ENCODE measurements around the gene TRMT10B. TPM values are rescaled to one million over a fixed set of nuclear protein-coding genes. Genes with fewer than 3 reads are reported as not detected.

The TRMT10B gene
- total and polyA plus RNA-seq, 10 of the 15 experiments (the other 5 are each of a cell fraction or from before 2014, with no cell fraction given), result 3.7 to 11.7 (median 6.8) TPM

DNA sequence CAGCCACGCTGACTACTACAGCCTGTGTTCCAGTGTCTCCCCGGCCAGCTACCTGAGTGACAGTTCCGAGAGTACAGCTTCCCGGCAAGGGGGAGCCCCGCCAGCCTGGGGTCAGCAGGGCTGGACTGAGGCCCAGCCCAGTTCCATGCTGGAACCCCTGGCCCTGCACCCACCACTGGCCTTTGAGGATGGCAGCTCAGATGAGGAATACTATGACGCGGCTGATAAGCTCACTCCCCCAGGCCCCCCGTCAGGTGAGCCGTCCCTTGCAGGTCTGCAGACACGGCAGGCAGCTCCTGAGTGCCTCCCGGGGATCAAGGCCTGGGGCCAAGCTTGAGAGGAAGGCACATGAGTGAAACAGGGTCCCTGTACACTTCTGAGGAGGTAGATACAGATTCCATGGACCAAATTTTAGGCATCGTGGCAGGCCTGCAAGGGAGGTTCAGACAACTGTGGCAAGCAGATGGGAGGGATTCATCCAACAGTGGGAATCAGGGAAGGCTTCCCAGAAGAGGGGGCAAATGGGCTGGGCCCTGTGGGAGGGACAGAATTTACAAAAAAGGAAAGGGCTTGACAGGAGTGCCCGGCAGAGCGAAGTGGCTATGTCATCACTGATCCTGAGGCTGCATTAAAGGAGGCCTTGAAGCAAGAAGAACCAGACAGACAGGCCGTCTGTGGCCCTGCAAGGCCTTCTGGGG lies 12.8 kb upstream of the TRMT10B start:
- H3K4me2 ChIP-seq (ENCODE audit: control insufficient read depth, insufficient read depth), result no peak overlapping the region
- ChIA-PET POLR2A (no interaction called here), RAD21 (ENCODE audit: unreplicated experiment) (no interaction called here), SMC1A (ENCODE audit: uncharacterized antibody, unreplicated experiment) (no interaction called here), CTCF (no interaction called here)
- H3K27me3 ChIP-seq (replicated peaks in 1 of 2; ENCODE audit: control insufficient read depth in 2 of 2, insufficient read depth in 2 of 2, low read length in 1 of 2), result 0 out of 4 replicates have a peak, but pooled peaks cover 0 to 1% of the 10 kb centered on the region in 2 experiments
- no peak for DNase-seq (ENCODE audit: low read depth, low spot score)
- no peaks in the 10 kb centered on the region for H3K79me2 ChIP-seq (ENCODE audit: control insufficient read depth, insufficient read depth, low read length)
- WGBS (ENCODE audit: insufficient coverage, insufficient replicate concordance, low lambda C conversion rate, missing lambda C conversion rate), result 43% methylated on average over 14 of the region's 15 CpGs
- no peak for ATAC-seq
- no TSS peak for BruUV-seq (replicated peaks)
- no peak overlapping the region for H3K27ac ChIP-seq (ENCODE audit: control insufficient read depth, insufficient read depth)
- TF ChIP-seq POLR2AphosphoS2 (IDR thresholded peaks at IDR 0.05; ENCODE audit: low read depth, low read length) (no peak), RAD21 (IDR thresholded peaks at IDR 0.05; ENCODE audit: insufficient read depth, low read depth, low read length) (no peak), TCF12 (IDR thresholded peaks at IDR 0.05; ENCODE audit: low read depth, low read length) (no peak), NRF1 (conservative IDR thresholded peaks at IDR 0.05; ENCODE audit: low read depth, low read length) (no peak), MEF2A (IDR thresholded peaks at IDR 0.05; ENCODE audit: insufficient read depth, low read depth, low read length) (no peak), HDAC2 (IDR thresholded peaks at IDR 0.05) (no peak)
- TF ChIP-seq, protein P1, sequence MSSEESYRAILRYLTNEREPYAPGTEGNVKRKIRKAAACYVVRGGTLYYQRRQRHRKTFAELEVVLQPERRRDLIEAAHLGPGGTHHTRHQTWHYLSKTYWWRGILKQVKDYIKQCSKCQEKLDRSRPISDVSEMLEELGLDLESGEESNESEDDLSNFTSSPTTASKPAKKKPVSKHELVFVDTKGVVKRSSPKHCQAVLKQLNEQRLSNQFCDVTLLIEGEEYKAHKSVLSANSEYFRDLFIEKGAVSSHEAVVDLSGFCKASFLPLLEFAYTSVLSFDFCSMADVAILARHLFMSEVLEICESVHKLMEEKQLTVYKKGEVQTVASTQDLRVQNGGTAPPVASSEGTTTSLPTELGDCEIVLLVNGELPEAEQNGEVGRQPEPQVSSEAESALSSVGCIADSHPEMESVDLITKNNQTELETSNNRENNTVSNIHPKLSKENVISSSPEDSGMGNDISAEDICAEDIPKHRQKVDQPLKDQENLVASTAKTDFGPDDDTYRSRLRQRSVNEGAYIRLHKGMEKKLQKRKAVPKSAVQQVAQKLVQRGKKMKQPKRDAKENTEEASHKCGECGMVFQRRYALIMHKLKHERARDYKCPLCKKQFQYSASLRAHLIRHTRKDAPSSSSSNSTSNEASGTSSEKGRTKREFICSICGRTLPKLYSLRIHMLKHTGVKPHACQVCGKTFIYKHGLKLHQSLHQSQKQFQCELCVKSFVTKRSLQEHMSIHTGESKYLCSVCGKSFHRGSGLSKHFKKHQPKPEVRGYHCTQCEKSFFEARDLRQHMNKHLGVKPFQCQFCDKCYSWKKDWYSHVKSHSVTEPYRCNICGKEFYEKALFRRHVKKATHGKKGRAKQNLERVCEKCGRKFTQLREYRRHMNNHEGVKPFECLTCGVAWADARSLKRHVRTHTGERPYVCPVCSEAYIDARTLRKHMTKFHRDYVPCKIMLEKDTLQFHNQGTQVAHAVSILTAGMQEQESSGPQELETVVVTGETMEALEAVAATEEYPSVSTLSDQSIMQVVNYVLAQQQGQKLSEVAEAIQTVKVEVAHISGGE (CRISPR knock-in tag; IDR thresholded peaks at IDR 0.05), result no peak
- intact Hi-C loops (cut with micrococcal nuclease; ENCODE audit: unreplicated experiment), result loop anchor here (10.0 kb wide), 1 partner anchor 324 kb away; the partner anchor contains the start of gene SHB
- H3K9me3 ChIP-seq (replicated peaks; ENCODE audit: control insufficient read depth, insufficient read depth, low read length), result no peaks in the 10 kb centered on the region
- H3K4me1 ChIP-seq (ENCODE audit: control insufficient read depth, insufficient read depth, low read length), result no peaks in the 10 kb centered on the region
- H2AFZ ChIP-seq (ENCODE audit: control insufficient read depth, low read depth, low read length), result no peak overlapping the region
- H3K4me3 ChIP-seq, result no peak overlapping the region
- FAIRE-seq, result no peak
- in situ Hi-C loops (cut with MboI), result no loop called here
- H3K36me3 ChIP-seq (ENCODE audit: control insufficient read depth in 2 of 2, insufficient read depth in 2 of 2, low read length in 1 of 2), result no peaks in the 10 kb centered on the region
- H4K20me1 ChIP-seq (ENCODE audit: control insufficient read depth, insufficient read depth), result no peaks in the 10 kb centered on the region
- no peak overlapping the region for H3K9ac ChIP-seq (ENCODE audit: control insufficient read depth, insufficient read depth, low read length)
